Mesendoderm (in vitro differentiated cells): ENCODE data around the gene SLC10A7.

Experiments
- DNase-seq: peaks from one replicate; pipeline ENCODE4 v3.0.0; 2013
- H2AK5ac ChIP-seq: 2 replicates; pipeline ENCODE4 v1.6.1; 2013; ENCODE audit warnings: low read length, inconsistent platforms
- H2BK120ac ChIP-seq: 2 replicates; pipeline ENCODE4 v1.6.1; 2013; ENCODE audit warnings: low read depth, mild to moderate bottlenecking, low read length, moderate library complexity, mixed read lengths
- H2BK15ac ChIP-seq: replicated peaks from 2 replicates; pipeline ENCODE4 v1.6.1; 2013; ENCODE audit warnings: low read depth, mild to moderate bottlenecking, moderate library complexity
- H2BK5ac ChIP-seq: 2 replicates; pipeline ENCODE4 v1.6.1; 2013; ENCODE audit warnings: low read length, inconsistent platforms
- H3K18ac ChIP-seq: 2 replicates; pipeline ENCODE4 v1.6.1; 2013; ENCODE audit warnings: mild to moderate bottlenecking, low read length, mixed read lengths
- H3K23ac ChIP-seq: one replicate; pipeline ENCODE4 v1.6.1; 2013; ENCODE audit warnings: low read length
- H3K27ac ChIP-seq: 2 replicates; pipeline ENCODE4 v1.5.1; 2013; ENCODE audit warnings: low read depth, mild to moderate bottlenecking, inconsistent platforms, low read length, moderate library complexity
- H3K27me3 ChIP-seq: 2 replicates; pipeline ENCODE4 v1.6.1; 2013; ENCODE audit warnings: low read length, control low read depth, mild to moderate bottlenecking, inconsistent platforms; ENCODE audit not compliant: insufficient read depth, poor library complexity
- H3K36me3 ChIP-seq: 2 replicates; pipeline ENCODE4 v1.6.1; 2013; ENCODE audit warnings: low read length, inconsistent platforms; ENCODE audit not compliant: control insufficient read depth, insufficient read depth
- H3K4ac ChIP-seq: one replicate; pipeline ENCODE4 v1.6.1; 2013; ENCODE audit warnings: low read depth, mild to moderate bottlenecking, low read length, moderate library complexity
- H3K4me1 ChIP-seq: 2 replicates; pipeline ENCODE4 v1.6.1; 2013; ENCODE audit warnings: low read depth, low read length, inconsistent platforms; ENCODE audit not compliant: control insufficient read depth
- H3K4me2 ChIP-seq: 2 replicates; pipeline ENCODE4 v1.6.1; 2013; ENCODE audit warnings: low read length
- H3K4me3 ChIP-seq: 2 replicates; pipeline ENCODE4 v1.5.1; 2013; ENCODE audit warnings: mild to moderate bottlenecking, low read length
- H3K56ac ChIP-seq: one replicate; pipeline ENCODE4 v1.6.1; 2013; ENCODE audit warnings: low read length
- H3K79me1 ChIP-seq: 2 replicates; pipeline ENCODE4 v1.6.1; 2013; ENCODE audit warnings: low read length, inconsistent platforms
- H3K79me2 ChIP-seq: 2 replicates; pipeline ENCODE4 v1.6.1; 2013; ENCODE audit warnings: mild to moderate bottlenecking, low read length; ENCODE audit not compliant: control insufficient read depth, insufficient read depth
- H3K9ac ChIP-seq: 2 replicates; pipeline ENCODE4 v1.6.1; 2013; ENCODE audit warnings: low read length, inconsistent platforms
- H4K5ac ChIP-seq: one replicate; pipeline ENCODE4 v1.6.1; 2013; ENCODE audit warnings: low read length
- H4K8ac ChIP-seq: one replicate; pipeline ENCODE4 v1.6.1; 2013; ENCODE audit warnings: low read depth, mild to moderate bottlenecking, control low read depth, low read length, moderate library complexity
- WGBS: extraction: QIAGEN DNeasy Blood & Tissue Kit; methylation state at CpG from one replicate; pipeline ENCODE4 v1.1.7; 2013; ENCODE audit warnings: low lambda C conversion rate, missing lambda C conversion rate; ENCODE audit not compliant: insufficient coverage; ENCODE audit errors: extremely low coverage; 5-methylcytosine and 5-hydroxymethylcytosine counted together

SLC10A7 gene

GRCh38 chr4:146465628-146466027, 56.1 kb downstream of the SLC10A7 start:
- Histone ChIP-seq H3K4me2 (no peak overlapping the region), H2BK15ac (no peak overlapping the region), H3K18ac (no peak overlapping the region), H3K4me1 (no peaks in the 10 kb centered on the region), H4K5ac (no peak overlapping the region), H3K27ac (no peak overlapping the region), H3K79me2 (no peaks in the 10 kb centered on the region), H3K9ac (no peak overlapping the region), H4K8ac (no peak overlapping the region), H2BK5ac (no peak overlapping the region), H2AK5ac (no peak overlapping the region), H2BK120ac (no peak overlapping the region), H3K36me3 (no peaks in the 10 kb centered on the region), H3K4ac (no peak overlapping the region), H3K27me3 (no peaks in the 10 kb centered on the region), H3K56ac (no peak overlapping the region), H3K79me1 (no peaks in the 10 kb centered on the region), H3K23ac (no peak overlapping the region), H3K4me3 (no peak overlapping the region)
- WGBS: no CpG with 5 or more reads among the region's 1 CpG
- DNase-seq: no peak

DNA sequence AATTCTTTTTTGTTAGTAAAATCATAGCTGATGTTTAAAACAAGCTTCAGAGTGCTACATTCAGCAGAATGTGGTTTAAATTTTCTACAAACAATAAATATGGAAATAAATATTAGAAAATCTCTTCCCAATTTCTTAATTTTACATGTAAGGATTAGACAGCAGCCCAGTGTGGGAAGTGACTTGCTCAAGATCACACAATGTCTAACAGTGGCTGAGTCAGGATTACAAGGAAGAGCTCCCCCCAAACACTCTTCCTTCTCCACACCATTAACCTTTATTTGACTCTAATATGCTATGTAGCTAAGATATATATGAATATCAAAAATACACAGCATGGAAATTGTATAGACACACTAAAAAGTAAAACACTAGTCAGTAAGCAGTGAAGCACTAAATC, 59.5 kb downstream of the SLC10A7 start:
- no peak overlapping the region for H3K9ac ChIP-seq
- no peak for DNase-seq
- no peak overlapping the region for H4K5ac ChIP-seq
- H3K4me3 ChIP-seq: no peak overlapping the region
- no peak overlapping the region for H2BK15ac ChIP-seq
- H3K79me2 ChIP-seq: no peaks in the 10 kb centered on the region
- H3K79me1 ChIP-seq: no peaks in the 10 kb centered on the region
- no peak overlapping the region for H3K4ac ChIP-seq
- no peak overlapping the region for H3K56ac ChIP-seq
- H3K27ac ChIP-seq: no peak overlapping the region
- no peak overlapping the region for H3K4me2 ChIP-seq
- H3K4me1 ChIP-seq: no peaks in the 10 kb centered on the region
- H3K18ac ChIP-seq: no peak overlapping the region
- no peak overlapping the region for H2AK5ac ChIP-seq
- H2BK120ac ChIP-seq: no peak overlapping the region
- H3K23ac ChIP-seq: no peak overlapping the region
- no peak overlapping the region for H4K8ac ChIP-seq
- no peak overlapping the region for H2BK5ac ChIP-seq
- no peaks in the 10 kb centered on the region for H3K36me3 ChIP-seq
- no peaks in the 10 kb centered on the region for H3K27me3 ChIP-seq

GRCh38 chr4:146458594-146458993, 63.1 kb downstream of the SLC10A7 start:
- no peaks in the 10 kb centered on the region for H3K4me1 ChIP-seq
- no peak overlapping the region for H4K8ac ChIP-seq
- no peak overlapping the region for H4K5ac ChIP-seq
- H3K9ac ChIP-seq: no peak overlapping the region
- no peaks in the 10 kb centered on the region for H3K79me2 ChIP-seq
- no peaks in the 10 kb centered on the region for H3K79me1 ChIP-seq
- no peak overlapping the region for H2BK5ac ChIP-seq
- no peaks in the 10 kb centered on the region for H3K27me3 ChIP-seq
- DNase-seq: no peak
- no peak overlapping the region for H2AK5ac ChIP-seq
- H3K56ac ChIP-seq: no peak overlapping the region
- no peak overlapping the region for H3K4ac ChIP-seq
- no peak overlapping the region for H3K4me2 ChIP-seq
- no peak overlapping the region for H3K23ac ChIP-seq
- no peak overlapping the region for H3K18ac ChIP-seq
- no peak overlapping the region for H3K4me3 ChIP-seq
- H2BK15ac ChIP-seq: no peak overlapping the region
- no peak overlapping the region for H2BK120ac ChIP-seq
- WGBS: no CpG with 5 or more reads among the region's 1 CpG
- H3K27ac ChIP-seq: no peak overlapping the region
- no peaks in the 10 kb centered on the region for H3K36me3 ChIP-seq

DNA sequence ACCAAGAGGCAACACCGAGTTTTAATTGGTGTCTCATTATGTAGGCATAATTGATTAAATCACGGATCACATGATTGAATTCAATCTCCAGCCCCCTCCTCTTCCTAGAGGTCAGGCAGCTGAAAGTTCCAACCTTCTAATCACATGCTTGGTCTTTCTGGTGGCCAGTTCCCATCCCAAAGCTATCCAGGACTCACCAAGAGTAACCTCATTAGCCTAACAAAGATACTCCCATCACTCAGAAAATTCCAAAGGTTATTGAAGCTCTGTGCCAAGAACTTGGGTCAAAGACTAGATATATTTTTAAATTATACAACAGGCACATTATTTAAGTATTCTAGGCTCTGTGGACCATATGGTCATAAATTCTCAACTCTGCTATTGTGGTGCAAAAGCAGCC, 65.1 kb downstream of the SLC10A7 start:
- H4K5ac ChIP-seq: no peak overlapping the region
- H2AK5ac ChIP-seq: no peak overlapping the region
- H3K4ac ChIP-seq: no peak overlapping the region
- no peak overlapping the region for H3K23ac ChIP-seq
- H3K4me1 ChIP-seq: no peaks in the 10 kb centered on the region
- H3K18ac ChIP-seq: no peak overlapping the region
- no peak for DNase-seq
- H3K4me3 ChIP-seq: no peak overlapping the region
- H3K27me3 ChIP-seq: no peaks in the 10 kb centered on the region
- no peak overlapping the region for H2BK5ac ChIP-seq
- no peaks in the 10 kb centered on the region for H3K79me2 ChIP-seq
- H3K56ac ChIP-seq: no peak overlapping the region
- H3K36me3 ChIP-seq: no peaks in the 10 kb centered on the region
- H3K79me1 ChIP-seq: no peaks in the 10 kb centered on the region
- no peak overlapping the region for H2BK15ac ChIP-seq
- H3K27ac ChIP-seq: no peak overlapping the region
- H4K8ac ChIP-seq: no peak overlapping the region
- no peak overlapping the region for H3K9ac ChIP-seq
- WGBS: no CpG with 5 or more reads among the region's 2 CpGs
- H3K4me2 ChIP-seq: no peak overlapping the region
- no peak overlapping the region for H2BK120ac ChIP-seq

- H3K79me2 ChIP-seq: no peaks in the 10 kb centered on the region
- H3K4me2 ChIP-seq: no peak overlapping the region
- no peak overlapping the region for H3K4ac ChIP-seq
- no CpG with 5 or more reads among the region's 5 CpGs for WGBS
- no peaks in the 10 kb centered on the region for H3K4me1 ChIP-seq
- H3K56ac ChIP-seq: no peak overlapping the region
- no peak overlapping the region for H2BK120ac ChIP-seq
- H3K79me1 ChIP-seq: no peaks in the 10 kb centered on the region
- H2BK5ac ChIP-seq: no peak overlapping the region
- H2AK5ac ChIP-seq: no peak overlapping the region
- H3K27ac ChIP-seq: no peak overlapping the region
- no peak overlapping the region for H3K23ac ChIP-seq
- no peaks in the 10 kb centered on the region for H3K27me3 ChIP-seq
- no peak overlapping the region for H3K18ac ChIP-seq
- no peaks in the 10 kb centered on the region for H3K36me3 ChIP-seq
- H2BK15ac ChIP-seq: no peak overlapping the region
- H4K8ac ChIP-seq: no peak overlapping the region
- H3K4me3 ChIP-seq: no peak overlapping the region
- no peak for DNase-seq
- no peak overlapping the region for H3K9ac ChIP-seq
- H4K5ac ChIP-seq: no peak overlapping the region
These were observed 68.4 kb downstream of the SLC10A7 start for GRCh38 chr4:146453181-146453807.

DNA sequence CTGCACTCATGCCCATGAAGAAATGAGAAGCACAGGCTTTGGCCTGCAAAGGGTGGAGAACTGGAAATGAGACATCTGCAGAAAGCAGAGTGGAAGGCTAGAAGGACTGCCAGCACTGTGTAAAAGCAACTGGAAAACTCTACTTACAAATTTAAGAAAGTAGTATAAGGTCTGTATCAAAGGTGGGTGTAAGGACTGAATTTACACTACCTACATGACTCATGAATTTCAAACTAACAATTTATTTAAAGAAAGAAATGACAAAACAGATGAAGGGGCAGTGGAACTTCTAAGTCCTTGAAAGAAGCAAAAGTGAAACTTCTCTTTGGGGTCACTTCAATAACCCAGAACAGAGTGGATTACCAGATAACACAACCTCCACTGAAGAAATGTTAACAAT, 71.2 kb downstream of the SLC10A7 start:
- Histone ChIP-seq H3K79me2 (no peaks in the 10 kb centered on the region), H4K5ac (no peak overlapping the region), H4K8ac (no peak overlapping the region), H3K56ac (no peak overlapping the region), H3K27me3 (no peaks in the 10 kb centered on the region), H3K79me1 (no peaks in the 10 kb centered on the region), H3K23ac (no peak overlapping the region), H3K27ac (no peak overlapping the region), H2BK5ac (no peak overlapping the region), H2AK5ac (no peak overlapping the region), H3K4me1 (no peaks in the 10 kb centered on the region), H3K4me2 (no peak overlapping the region), H3K4me3 (no peak overlapping the region), H2BK120ac (no peak overlapping the region), H3K9ac (no peak overlapping the region), H3K4ac (no peak overlapping the region), H3K36me3 (no peaks in the 10 kb centered on the region), H3K18ac (no peak overlapping the region), H2BK15ac (no peak overlapping the region)
- no peak for DNase-seq
